Hematopoietic multipotent progenitor cell treated with erythropoietin and hydrocortisone succinate and interleukin-3 and kit ligand, for 8 days (in vitro differentiated cells): Measurements from ENCODE around the gene CROCC2.

Source experiments
- DNase-seq: peaks from one replicate; pipeline ENCODE4 v3.0.0-alpha.2; 2015

The CROCC2 gene

DNA sequence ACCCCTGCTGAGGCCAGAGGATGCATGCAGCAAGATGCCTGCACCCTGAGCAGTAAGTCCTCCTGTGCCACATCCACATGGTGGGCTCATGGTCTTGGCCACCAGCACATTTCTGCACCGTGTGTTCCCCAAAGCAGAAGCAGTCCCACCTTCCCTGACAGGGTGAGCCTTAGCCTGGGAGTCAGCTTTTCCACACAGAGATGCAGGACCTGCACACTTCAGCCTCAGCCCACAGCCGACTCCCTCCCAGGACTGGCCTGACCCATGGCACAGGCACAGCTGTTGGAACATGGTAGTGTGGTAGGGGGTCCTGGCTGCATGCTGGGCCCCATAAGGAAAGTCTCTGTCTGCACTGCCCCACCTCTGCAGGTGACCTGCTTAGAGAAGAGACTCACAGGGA is 97.2 kb downstream of the CROCC2 start:
- no peak for DNase-seq

DNA sequence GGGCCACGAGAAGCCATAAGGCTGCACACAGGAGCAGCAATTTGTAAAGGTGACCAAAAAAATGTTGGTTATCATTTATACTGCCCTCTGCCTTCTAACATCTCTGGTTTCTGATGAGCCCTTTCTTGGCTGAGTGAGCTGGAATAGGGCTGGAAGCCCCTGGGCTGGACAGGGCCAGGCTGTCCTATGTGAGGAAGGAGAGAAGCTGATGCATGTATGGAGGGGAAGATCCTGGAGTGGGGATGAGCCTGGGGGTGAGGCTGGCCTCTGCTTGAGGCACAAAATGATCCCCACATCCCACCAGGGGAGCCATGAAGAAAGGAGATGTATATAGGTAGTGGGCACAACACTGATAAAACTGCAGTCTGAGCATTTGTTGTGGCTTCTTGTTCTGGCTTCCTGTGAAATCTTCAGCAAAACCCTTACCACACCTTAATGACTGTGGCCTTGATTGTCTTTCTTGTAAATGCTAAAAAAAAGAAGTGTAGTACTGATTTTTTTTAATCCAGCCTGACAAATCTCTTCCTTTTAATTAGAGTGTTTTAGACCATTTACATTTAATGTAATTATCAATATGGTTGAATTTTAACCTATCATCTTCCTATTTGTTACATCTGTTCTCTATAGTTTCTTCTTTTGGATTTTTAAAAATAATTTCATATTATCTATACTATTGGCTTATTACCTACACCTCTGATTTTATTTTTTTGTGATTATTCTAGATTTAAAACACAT is 97.9 kb downstream of the CROCC2 start:
- DNase-seq: no peak

DNA sequence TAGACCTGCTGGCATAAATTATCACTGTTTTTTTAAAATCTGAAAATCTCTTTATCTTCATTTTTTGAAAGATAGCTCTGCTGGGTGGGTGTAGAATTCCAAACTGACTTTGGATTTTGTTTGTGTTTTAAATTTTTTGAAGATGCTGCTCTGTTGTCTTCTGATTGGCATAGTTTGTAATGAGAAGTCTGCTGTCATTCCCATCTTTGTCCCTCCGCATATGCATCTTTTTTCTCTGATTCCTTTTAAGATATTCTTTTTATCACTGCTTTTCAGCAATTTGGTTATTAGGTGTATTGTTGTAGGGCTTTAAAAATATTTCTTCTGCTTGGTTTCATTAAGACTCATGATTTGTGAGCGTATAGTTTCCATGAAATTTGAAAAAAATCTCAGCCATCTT is 99.4 kb downstream of the CROCC2 start:
- no peak for DNase-seq

DNA sequence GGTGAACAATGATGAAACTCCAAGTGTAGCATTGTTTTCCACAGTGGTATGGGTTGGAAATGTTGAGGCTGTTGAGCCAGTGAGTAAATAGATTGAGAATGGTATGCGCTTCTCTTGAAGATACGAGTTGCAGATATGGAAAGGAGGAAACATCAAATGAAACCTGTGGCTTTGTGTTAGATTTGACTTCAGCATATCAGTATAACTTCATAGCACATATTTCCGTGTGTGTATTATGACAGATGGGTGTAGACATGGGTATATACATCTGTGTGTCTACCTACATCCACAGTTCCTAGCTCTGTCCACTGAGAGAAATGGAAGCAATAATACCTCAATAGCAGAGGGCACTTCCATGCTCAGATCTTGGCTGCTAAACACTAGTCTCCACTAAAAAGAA is 100.3 kb downstream of the CROCC2 start:
- DNase-seq: no peak

DNA sequence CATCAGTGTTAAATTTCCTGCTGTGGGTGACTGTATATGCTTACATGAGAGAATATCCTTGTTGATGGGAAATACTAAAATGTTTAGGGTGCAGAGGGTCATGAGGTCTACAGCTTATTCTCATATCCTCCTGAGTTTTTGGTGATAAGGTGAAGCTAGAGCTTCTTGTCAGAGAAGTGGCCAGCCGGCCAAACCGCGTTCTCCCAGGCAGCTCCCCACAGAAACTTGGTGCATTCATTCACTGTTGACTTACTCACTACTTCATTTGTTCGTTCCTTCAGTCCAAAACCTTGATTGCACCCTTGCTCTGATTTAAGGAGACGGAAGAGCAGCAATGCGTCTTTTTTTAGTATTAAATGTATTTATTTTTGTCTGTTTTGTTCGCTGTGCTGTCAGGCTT is 101.0 kb downstream of the CROCC2 start:
- no peak for DNase-seq

DNA sequence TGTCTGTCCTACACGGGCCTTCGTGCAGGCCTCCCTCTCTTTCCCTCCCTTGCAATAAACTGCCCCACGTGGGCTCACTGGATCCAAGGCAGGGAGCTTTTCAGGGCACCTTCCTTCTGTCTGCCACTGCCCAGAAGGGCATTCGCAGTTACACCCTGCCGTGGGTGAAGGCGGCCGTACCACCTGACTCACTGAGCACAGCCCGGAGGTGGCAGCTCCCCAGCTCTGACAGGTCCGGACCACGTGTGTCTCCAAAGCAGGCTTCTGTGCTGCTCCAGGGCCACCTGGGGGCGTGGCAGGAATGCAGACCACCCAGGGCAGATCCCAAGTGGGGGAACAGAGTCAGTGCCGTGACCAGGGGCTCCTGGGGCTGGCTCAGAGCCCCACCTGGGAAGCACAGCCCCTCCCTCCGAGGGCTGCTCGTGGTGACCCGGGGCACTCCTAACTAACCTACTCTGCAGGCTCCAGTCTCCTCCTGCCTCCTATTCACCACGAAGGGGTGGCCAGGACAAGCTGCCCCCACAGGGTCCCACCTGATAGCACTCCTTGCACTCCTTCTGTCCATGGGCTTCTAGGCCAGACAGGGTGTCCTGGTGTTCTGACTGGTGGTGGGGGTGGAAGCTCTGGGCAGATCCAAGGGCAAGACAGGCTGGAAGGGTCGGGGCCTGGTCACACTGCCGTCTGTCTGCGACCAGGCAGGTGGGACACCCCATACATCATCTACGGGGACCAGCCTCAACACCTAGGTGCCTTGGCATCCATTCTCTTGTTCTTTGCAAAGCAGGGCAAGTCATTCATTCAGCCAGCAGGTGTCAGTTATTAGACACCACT is 102.0 kb downstream of the CROCC2 start:
- no peak for DNase-seq

DNA sequence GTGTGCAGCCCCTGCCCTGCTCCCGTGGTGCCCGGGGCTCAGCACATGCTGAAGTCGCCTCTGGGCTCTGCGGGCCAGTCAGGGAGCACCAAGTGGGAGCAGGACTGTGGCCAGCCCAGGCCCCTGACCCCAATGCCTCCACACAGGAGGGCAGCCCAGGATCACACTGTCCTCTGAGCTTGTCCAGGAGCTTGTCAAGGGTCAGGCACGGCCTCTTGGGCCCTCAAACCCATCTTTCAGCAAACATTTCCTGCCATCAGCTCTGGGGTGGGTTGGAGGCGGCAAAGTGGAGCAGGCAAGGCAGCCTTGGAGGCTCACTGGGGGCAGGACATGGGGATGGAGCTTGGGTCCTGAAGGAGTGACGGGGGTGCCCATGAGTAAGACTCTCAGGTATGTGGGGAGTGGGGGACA is 102.6 kb downstream of the CROCC2 start:
- DNase-seq: no peak

DNA sequence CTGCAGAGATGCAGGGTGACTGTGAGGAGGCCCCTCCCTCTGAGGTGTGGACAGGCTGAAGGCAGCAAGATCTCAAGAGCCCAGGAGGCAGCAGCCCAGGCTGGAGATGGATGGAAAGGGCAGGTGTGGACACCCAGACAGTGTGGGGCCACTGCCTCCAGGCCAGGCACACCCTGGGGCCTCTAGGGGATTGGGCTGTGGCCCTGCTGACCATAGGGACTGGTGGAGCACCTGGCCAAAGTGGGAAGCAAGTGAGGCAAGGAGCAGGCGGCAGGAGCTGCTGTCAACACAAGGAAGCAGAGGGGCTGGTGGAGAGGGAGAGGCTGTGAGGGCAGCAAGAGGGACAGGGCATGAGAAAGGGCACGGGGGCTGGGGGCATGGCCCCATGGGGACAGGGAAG is 103.1 kb downstream of the CROCC2 start:
- DNase-seq: no peak

DNA sequence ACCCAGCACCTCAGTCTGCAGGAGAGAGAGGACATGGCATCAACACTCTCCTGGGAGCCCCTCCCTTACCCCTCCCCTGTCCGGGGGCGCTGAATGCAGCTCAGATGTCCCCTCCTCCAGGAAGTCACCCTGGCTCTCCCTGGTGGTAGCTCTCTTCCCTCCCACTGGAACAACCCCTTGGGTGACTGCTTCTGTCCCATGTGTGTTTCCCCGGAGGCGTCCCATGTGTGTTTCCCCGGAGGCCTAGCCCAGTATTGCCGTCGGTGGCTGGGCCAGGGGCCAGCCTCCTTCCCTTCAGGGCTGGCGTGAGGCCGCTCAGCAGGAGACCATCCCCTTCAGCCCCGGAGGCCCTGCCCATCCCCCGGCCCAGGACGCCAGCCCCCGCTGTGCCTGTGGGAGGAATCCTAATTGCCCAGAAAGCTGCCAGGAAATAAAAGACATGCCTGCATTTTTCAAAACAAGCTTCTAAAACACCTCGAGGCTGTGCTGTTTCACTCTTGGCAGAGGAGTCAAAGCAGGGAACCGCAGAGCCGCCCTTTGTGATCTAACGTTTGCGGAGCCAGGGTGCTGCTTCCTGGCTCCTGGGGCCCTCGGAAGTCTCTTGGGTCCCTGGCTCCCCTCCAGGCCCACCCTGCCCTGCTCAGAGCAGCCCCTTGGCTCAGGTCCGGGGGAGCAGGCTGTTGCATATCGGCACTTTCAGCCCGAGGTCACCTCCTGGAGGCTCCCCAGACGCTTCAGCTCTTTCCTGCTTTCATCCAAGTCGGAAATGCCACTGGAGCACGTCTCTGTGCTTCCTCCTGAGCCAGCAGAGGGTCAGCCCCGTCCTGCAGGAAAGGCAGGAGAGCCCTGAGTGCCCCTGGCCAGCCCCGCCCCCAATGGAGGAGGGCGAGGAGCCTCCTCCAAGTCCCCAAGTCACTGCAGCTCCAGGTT is 103.7 kb downstream of the CROCC2 start:
- DNase-seq: no peak

DNA sequence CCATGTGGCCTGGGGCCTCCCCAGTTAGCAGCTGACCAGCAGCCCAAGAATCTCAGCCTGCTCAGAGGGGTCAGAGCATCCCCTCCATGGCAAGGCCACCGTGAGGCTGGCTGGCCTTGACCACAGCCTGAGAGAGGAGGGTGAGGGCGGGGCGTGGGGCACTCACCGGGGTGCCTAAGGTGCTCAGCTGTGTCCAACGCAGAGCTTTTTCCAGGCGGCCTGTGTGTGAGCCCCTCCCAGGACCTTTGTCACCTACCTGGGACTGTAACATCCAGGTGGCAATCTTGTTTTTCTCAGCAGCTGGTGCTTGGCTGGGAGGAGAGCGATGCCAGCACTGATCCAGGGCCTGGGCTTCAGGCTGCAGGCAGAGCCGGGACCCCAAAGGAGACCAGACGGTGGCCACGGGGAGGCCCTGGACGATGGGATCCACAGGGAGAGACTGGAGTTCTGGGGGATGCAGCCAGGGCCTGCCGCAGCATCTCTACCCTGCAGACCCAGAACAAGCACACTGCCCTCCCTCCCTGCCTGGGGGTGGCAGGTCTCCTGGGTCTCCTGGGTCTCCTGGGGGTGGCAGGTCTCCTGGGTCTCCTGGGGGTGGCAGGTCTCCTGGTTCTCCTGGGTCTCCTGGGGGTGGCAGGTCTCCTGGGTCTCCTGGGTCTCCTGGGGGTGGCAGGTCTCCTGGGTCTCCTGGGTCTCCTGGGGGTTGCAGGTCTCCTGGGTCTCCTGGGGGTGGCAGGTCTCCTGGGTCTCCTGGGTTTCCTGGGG is 104.6 kb downstream of the CROCC2 start:
- DNase-seq: no peak

DNA sequence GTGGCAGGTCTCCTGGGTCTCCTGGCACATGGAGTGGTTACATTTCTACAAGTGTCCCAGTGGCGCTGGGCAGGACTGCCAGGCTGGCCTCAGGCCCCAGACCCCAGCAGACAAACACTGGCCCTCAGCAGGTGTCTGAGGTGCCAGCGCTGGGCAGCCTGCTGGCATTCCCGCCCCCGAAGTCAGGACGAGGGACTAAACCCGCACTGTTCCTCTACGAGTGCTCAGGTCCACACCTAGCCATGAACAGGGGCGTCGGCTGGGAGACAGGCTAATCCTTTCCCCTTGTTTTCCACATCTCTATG is 105.1 kb downstream of the CROCC2 start:
- no peak for DNase-seq

DNA sequence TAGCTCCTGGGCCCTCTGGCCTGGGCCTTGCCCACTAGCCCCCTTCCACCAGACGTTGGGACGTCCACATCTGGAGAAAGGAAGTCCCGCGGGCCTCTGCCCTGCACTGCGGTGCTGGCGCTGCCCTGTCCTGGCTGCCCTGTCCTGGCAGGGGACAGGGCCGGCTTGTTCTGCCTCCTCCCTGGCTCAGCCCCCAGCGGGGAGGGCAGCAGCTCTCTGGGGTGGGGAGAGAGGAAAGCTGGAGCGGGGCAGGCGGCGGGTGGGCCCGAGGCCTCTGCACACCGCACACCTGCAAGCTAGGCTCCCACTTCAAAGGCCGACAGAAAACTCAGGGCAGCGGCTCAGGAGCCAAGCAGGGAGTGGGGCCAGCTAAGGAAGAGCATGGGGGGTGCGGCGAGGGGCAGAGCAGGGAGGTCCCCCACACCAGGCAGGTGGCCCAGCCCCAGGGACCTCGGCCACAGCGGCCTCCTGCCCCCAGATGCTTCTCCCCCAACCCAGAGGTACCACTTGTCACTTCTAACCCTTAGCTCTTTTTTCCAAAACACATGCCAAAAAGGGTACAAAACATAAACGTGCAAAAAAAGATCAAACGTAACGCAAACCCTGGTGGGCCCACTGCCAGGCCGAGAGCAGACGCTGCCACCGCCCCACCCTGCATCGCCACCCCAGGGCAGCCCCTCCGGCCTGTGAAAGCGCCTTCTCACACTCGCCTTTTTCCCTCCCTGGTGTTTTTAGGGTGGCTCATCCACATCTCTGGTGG is 105.8 kb downstream of the CROCC2 start:
- no peak for DNase-seq

DNA sequence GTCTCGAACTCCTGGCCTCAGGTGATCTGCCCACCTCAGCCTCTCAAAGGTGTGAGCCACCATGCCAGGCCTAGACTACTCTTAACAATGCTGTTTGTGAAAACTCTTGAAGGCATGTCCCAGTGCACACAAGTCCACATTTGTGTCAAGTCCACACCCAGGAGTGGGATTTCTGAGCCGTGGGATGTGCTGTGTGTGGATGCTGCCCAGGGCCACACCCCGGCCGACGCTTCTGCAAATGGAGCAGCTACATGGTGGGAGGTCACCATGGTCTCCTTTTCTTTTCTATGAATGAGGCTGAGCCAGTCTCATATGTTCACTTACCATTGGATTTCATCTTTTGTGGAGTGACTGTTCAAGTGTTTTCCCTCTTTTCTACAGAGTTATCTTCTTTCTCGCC is 108.1 kb downstream of the CROCC2 start:
- DNase-seq: no peak

DNA sequence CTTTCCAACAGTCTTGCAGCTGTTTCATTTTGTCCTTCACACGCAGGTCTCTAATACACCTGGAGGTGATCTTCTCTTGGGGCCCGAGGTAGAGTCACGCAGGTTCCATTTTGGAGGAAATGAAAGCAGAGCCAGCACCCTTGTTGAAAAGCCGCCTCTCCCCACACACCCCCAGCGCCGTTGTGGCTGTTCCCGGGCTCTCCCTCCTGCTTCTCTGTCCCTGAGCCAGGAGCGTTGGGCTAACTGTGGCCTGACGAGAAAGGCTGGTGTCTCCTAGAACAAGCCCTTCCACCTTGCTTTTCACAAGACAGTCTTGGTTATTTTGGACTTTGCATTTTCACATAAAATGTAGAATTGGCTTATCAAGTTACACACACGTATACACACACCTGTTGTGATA is 108.6 kb downstream of the CROCC2 start:
- no peak for DNase-seq

DNA sequence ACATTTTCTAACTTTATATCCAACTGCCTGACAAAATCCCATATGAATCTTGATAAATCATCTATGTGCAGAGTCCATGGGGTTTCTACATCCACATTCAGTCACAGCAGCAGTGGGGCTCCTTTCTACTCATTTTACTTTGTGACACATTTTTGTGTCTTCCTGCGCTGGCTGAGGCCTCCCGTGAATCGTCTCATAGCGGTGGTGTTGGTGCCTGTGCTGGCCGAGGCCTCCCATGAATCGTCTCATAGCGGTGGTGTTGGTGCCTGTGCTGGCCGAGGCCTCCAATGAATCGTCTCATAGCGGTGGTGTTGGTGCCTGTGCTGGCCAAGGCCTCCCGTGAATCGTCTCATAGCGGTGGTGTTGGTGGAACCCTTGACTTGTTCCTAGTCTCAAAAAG is 109.3 kb downstream of the CROCC2 start:
- no peak for DNase-seq

DNA sequence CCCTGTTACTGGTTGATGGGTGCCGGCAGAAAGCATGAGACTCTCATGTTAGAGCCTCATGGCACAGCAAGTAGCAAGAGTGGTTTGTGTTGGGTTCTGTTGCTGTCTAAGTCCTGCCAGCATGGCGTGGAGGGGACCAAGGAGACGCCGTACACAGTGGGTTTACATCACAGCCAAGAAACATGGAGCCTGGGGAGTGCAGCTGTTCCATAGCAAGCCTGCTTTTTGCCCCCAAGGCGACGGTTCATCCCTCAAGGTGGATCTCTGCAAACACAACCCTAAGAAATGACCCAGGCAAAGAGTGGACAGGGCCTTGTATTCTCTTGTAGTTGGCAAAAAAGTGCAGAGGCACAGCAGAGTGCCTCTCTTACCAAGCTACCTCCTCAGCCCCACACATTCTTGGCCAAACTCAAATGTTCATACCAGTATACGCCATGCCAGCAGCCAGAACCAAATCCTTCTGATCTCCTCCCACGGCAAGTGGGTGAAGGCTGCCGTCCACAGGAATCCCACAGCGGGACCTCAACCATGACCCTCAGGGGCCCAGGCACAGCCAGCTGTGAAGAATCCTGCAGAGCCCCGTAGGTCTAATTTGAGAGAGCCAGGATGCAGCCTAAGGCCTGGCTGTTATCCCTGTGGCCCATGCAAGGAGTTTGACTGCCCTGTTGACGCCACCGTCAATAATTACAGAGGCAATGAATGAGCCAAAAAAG is 111.2 kb downstream of the CROCC2 start:
- DNase-seq: no peak

DNA sequence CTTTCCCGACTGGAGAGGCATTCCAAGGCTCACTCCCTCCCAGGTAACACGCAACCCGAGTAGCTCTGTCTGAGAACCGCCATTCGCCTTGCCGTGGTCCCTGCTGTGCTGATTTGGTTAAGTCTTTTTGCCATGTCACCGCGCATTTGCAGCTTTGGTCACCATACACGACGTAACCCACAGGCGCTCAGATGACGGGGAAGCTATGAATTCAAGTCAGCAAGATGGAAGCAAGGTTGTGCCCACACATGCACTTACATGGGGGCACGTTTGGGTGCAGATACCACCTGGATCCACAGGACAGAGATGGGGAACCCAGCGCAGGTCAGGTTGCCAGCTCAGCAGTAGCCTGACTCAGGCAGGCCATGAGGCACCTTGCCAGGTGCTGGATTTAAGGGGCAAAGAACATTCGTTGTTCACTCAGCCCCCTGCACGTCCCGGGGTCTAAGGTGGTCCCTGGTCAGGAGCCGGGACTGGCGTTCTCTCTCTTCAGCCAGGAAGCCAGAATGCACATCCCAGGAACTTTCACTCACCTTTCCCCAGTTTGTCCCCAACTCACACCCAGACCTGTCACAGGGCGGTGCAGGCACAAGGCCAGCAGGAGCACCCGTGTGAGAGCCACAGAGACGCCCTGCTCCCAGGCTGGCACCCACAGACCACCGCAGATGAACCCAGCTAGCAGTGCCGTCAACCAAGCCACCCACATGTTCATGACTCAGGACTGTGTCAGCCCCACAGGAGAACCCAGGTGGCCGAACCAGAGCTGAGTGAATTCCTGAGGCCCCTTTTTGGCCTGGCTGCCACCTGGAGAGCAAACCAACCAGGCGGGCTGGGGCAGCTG is 112.1 kb downstream of the CROCC2 start:
- no peak for DNase-seq

DNA sequence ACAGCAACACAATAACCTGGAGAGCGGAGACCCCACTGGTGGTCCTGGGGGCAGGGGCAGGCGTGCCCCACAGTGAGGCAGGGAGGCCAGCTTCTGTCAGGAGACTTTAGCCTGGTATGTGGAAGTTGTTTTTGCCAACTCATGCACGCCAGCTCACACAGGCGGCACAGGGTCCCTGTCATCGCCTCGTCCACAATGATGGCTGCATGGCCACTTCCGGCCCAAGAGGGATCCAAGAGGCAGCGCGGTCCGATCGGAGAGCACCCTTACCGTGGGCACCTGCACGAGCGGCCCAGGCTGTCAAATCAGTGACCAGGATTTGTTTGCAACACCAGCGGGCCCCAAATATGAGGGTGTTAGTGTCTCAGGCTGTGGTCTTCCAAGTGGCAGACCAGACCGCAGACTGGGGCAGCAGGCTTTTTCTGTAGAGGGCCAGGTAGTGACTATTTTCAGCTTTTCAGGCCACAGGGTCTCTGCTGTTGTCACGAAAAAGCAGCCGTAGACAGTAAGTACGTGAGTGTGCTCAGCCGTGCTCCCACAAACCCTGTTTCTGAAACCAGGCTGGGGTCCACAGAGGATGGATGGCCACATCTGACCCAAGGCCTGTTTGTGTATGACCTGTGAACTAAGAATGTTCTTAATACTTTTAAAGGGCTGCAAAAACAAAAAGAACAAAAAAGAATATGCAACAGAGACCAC is 113.5 kb downstream of the CROCC2 start:
- no peak for DNase-seq

DNA sequence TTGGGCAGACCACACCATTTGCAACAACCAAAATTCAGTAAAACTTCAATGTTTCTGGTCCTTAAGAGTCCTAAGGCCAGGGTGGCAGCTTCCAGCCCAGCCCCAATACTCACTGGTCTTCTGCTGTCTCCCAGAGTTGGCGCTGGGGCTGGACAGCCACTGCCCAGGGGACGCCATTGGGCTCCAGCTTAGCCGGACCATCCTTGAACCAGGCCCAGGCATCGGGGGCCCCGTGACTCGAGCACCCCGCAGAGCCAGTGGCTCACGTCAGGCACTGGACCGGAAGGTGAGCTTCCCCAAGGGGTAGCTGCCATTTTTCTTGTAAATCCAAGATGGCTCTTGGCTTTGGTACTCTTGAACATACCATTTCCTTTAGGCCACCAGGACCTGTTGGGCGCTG is 114.1 kb downstream of the CROCC2 start:
- DNase-seq: no peak
